ENCODE measurements around the gene MRPL46.

DNA sequence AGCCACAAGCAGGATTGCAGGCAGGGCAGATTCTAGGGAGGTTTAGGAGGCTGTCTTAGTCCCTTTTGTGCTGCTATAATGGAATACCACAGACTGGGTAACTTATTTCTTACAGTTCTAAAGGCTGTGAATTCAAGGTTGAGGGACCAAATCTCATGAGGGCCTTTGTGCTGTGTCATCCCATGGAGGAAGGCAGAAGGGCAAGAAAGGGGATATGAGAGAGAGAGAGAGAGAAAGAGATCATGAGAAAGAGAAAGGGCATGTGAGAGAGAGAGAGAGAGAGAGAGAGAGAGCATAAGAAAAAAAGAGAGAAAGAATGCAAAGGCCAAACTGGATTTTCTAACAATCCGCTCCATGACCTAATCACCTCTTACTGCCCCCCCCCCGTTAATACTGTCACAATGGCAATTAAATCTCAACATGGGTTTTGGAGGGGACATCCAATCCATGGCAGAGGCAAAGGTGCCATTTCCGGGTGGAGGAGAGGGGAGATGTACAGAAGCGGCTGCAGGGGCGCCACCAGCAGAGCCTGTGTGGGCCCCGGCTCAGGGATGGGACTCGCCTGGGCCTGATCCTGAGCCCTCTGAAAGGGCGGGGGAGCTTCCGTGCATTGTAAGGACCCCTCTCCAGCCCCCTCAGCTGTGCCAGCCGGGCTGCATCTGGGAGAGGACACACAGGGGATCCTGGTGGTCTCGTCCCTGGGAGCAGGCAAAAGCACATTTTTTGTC, 20.8 kb upstream of the MRPL46 start:
- TF ChIP-seq CTCF (IDR thresholded peaks at IDR 0.05; ENCODE audit: poor library complexity, severe bottlenecking) (no peak), EZH2 (IDR thresholded peaks at IDR 0.05; ENCODE audit: borderline replicate concordance, insufficient read depth, low read length, poor library complexity, severe bottlenecking) (no peak)
